Measurements from ENCODE around the gene GIPR. TPM values are rescaled to one million over a fixed set of nuclear protein-coding genes. Genes with fewer than 3 reads are reported as not detected.

Gene GIPR
- total RNA-seq, 1 experiment from 2014 or later, result 0.61 TPM

GRCh38 chr19:45717131-45717982 lies 49.3 kb downstream of the GIPR start:
- no peak; the same call in 2 of the 3 replicates for TF ChIP-seq CTCF (conservative IDR thresholded peaks at IDR 0.05)
- Histone ChIP-seq H3K23me2 (ENCODE audit: insufficient read length, low read depth, low read length, poor library complexity, severe bottlenecking) (peaks cover 14% of the 10 kb centered on the region), H2BK5ac (ENCODE audit: insufficient read length, low read length) (peak overlapping the region; percentile 94), H3K4me2 (ENCODE audit: insufficient read depth, insufficient read length, low read length) (peak overlapping the region; percentile 100), H3K79me1 (ENCODE audit: insufficient read depth, low read depth, low read length, poor library complexity, severe bottlenecking) (peaks cover 3% of the 10 kb centered on the region), H4K8ac (replicated peaks; ENCODE audit: insufficient read length, low read depth, low read length) (no peak overlapping the region), H3K9ac (ENCODE audit: extremely low read depth, insufficient read length, low read length) (peak overlapping the region; percentile 99), H3K27me3 (ENCODE audit: insufficient read depth, low read length) (no peaks in the 10 kb centered on the region), H2AFZ (ENCODE audit: low read length) (no peak overlapping the region), H3T11ph (ENCODE audit: low read length) (peak overlapping the region; percentile 97), H3K27ac (ENCODE audit: insufficient read length, low read depth, low read length) (peak overlapping the region; percentile 74), H3K14ac (ENCODE audit: insufficient read depth, low read length) (peak overlapping the region; percentile 99; the same call in 1 of the 2 replicates), H2BK120ac (ENCODE audit: low read depth, low read length, poor library complexity, severe bottlenecking) (peak overlapping the region; percentile 92), H3K23ac (ENCODE audit: insufficient read length, low read depth, low read length) (no peak overlapping the region), H2BK12ac (ENCODE audit: insufficient read length, low read depth, low read length) (peak overlapping the region; percentile 60), H4K20me1 (ENCODE audit: control insufficient read depth, insufficient read depth, insufficient read length) (no peaks in the 10 kb centered on the region), H4K91ac (ENCODE audit: insufficient read length, low read depth, low read length) (no peak overlapping the region), H4K5ac (ENCODE audit: insufficient read length, low read depth, low read length) (no peak overlapping the region), H3K79me2 (ENCODE audit: insufficient read depth, low read length) (peaks cover 12% of the 10 kb centered on the region; the same call in 1 of the 2 replicates), H3K18ac (ENCODE audit: insufficient read length, low read depth, low read length) (peak overlapping the region; percentile 100), H3K4ac (ENCODE audit: low read depth, low read length) (peak overlapping the region; percentile 96; the same call in 1 of the 2 replicates), H2AK5ac (ENCODE audit: insufficient read length, low read length) (no peak overlapping the region), H3K9me3 (ENCODE audit: control insufficient read depth, low read depth, low read length) (no peaks in the 10 kb centered on the region), H2BK20ac (ENCODE audit: low read depth, low read length, poor library complexity, severe bottlenecking) (peak overlapping the region; percentile 99), H3K4me1 (ENCODE audit: insufficient read depth, low read length) (no peaks in the 10 kb centered on the region), H2BK15ac (ENCODE audit: low read depth, low read length) (peak overlapping the region; percentile 5; the same call in 1 of the 2 replicates), H3K56ac (ENCODE audit: insufficient read length, low read depth, low read length) (no peak overlapping the region)
- H3K27ac Mint-ChIP-seq, result peak overlapping the region; percentile 87 to 99 (median 97)
- peaks cover 28 to 29% of the 10 kb centered on the region in 2 experiments for H3K4me1 Mint-ChIP-seq
- no peaks in the 10 kb centered on the region for H3K27me3 Mint-ChIP-seq (ENCODE audit: low read depth)
- WGBS (ENCODE audit: extremely low coverage, insufficient read length, low lambda C conversion rate), result no CpG with 5 or more reads among the region's 51 CpGs
- H3K9me3 Mint-ChIP-seq, result no peaks in the 10 kb centered on the region
- DNase-seq, result peak; percentile 100
- peaks cover 15 to 29% (median 25%) of the 10 kb centered on the region in 3 experiments; a peak in 6 of 7 replicates for H3K36me3 Mint-ChIP-seq (ENCODE audit: insufficient read depth in 1 of 3, low read depth in 3 of 3)
- peak overlapping the region; percentile 91 to 96 for H3K4me3 Mint-ChIP-seq

Measured in H9 (cell line).